DOHH2 (cell line): Measurements from ENCODE around the gene RTRAF.

ENCODE experiments used
- CTCF ChIP-seq: fragments of 200-600 bp; sonication (generic); IDR thresholded peaks from one replicate; pipeline ENCODE4 v1.5.1; 2014; ENCODE audit warnings: antibody characterized with exemption, mild to moderate bottlenecking, low read depth, low read length; ENCODE audit not compliant: poor library complexity, severe bottlenecking
- EZH2phosphoT487 ChIP-seq: fragments of 200-600 bp; sonication (generic); IDR thresholded peaks from 2 replicates; pipeline ENCODE4 v1.6.1; 2017; ENCODE audit warnings: borderline replicate concordance, mild to moderate bottlenecking, antibody characterized with exemption, low read length, moderate library complexity, mixed read lengths

GRCh38 chr14:51990488-51990887 lies 1.1 kb downstream of the RTRAF start:
- no peak for TF ChIP-seq CTCF
- no peak for TF ChIP-seq EZH2phosphoT487
